Stimulated activated CD4-positive, alpha-beta T cell treated with anti-CD3 and anti-CD28 coated beads, Interleukin-4, amount 100 ng/mL, for 48 hours (primary cell): ENCODE results near the gene F13A1.

Experiments
- DNase-seq, 2 donors: peaks; one replicate each; pipeline ENCODE4 v3.0.0-alpha.2; 2020; ENCODE audit warnings: low read depth in 2 of 2

Gene F13A1

GRCh38 chr6:6243846-6244245 lies 76.6 kb downstream of the F13A1 start:
- DNase-seq, result no peak

GRCh38 chr6:6239598-6240581 lies 80.6 kb downstream of the F13A1 start:
- DNase-seq, result no peak

- DNase-seq, result no peak
These were observed 83.6 kb downstream of the F13A1 start for GRCh38 chr6:6236730-6237469.

- DNase-seq, result no peak
These were observed 84.7 kb downstream of the F13A1 start for GRCh38 chr6:6235786-6236185.

- DNase-seq, result no peak
These were observed 85.5 kb downstream of the F13A1 start for GRCh38 chr6:6234963-6235362.

GRCh38 chr6:6230286-6230685 lies 90.2 kb downstream of the F13A1 start:
- no peak for DNase-seq

GRCh38 chr6:6227896-6228295 lies 92.6 kb downstream of the F13A1 start:
- no peak for DNase-seq

GRCh38 chr6:6225885-6226529 lies 94.5 kb downstream of the F13A1 start:
- no peak for DNase-seq

- no peak for DNase-seq
These were observed 95.5 kb downstream of the F13A1 start for GRCh38 chr6:6224933-6225486.

GRCh38 chr6:6221787-6222535 lies 98.5 kb downstream of the F13A1 start:
- DNase-seq, result peak in 1 of 2 donors; percentile 1

GRCh38 chr6:6220718-6221117 lies 99.7 kb downstream of the F13A1 start:
- DNase-seq, result no peak

- no peak for DNase-seq
These were observed 100.7 kb downstream of the F13A1 start for GRCh38 chr6:6219716-6220115.

- no peak for DNase-seq
These were observed 101.7 kb downstream of the F13A1 start for GRCh38 chr6:6218759-6219085.

GRCh38 chr6:6217855-6218758 lies 102.4 kb downstream of the F13A1 start:
- DNase-seq, result no peak

GRCh38 chr6:6210994-6211393 lies 109.5 kb downstream of the F13A1 start:
- no peak for DNase-seq

GRCh38 chr6:6202886-6203285 lies 117.6 kb downstream of the F13A1 start:
- no peak for DNase-seq

- DNase-seq, result no peak
These were observed 119.3 kb downstream of the F13A1 start for GRCh38 chr6:6201200-6201599.

GRCh38 chr6:6199678-6200077 lies 120.8 kb downstream of the F13A1 start:
- DNase-seq, result no peak

GRCh38 chr6:6196762-6197161 lies 123.7 kb downstream of the F13A1 start:
- DNase-seq, result no peak

- DNase-seq, result no peak
These were observed 125.4 kb downstream of the F13A1 start for GRCh38 chr6:6195080-6195479.
